Right atrium auricular region (tissue), 2 donors: Measurements from ENCODE around the gene PCYT1A. TPM values are rescaled to one million over a fixed set of nuclear protein-coding genes. Genes with fewer than 3 reads are reported as not detected.
"Not testable (repeated sequence)": the region's sequence is repeated elsewhere in the genome, so short reads cannot be mapped to it uniquely, and the experiment has no call there.

Source experiments
- DNase-seq: peaks from one replicate; pipeline ENCODE4 v3.0.0-alpha.2; 2019; ENCODE audit warnings: low spot score
- H3K27ac ChIP-seq, 2 donors: fragments of 200-600 bp; sonication (generic); 1 replicate in 1 of 2; 2 replicates in 1 of 2; pipeline ENCODE4 v1.5.1; 2016 to 2019
- H3K27me3 ChIP-seq, 2 donors: fragments of 200-600 bp; sonication (generic); one replicate each; pipeline versions ENCODE4 v1.5.1 to v1.6.0; 2017 to 2019
- H3K36me3 ChIP-seq: fragments of 200-600 bp; sonication (generic); one replicate; pipeline ENCODE4 v1.5.1; 2016
- H3K4me1 ChIP-seq, 2 donors: fragments of 200-600 bp; sonication (generic); one replicate each; pipeline versions ENCODE4 v1.5.1 to v1.6.0; 2017 to 2019
- H3K4me3 ChIP-seq, 2 donors: fragments of 200-600 bp; sonication (generic); 1 replicate in 1 of 2; 2 replicates in 1 of 2; pipeline ENCODE4 v1.5.1; 2017 to 2019; ENCODE audit warnings: mild to moderate bottlenecking in 1 of 2, moderate library complexity in 1 of 2
- H3K9me3 ChIP-seq, 2 donors: fragments of 200-600 bp; sonication (generic); one replicate each; pipeline ENCODE4 v1.5.1; 2019
- total RNA-seq, 2 donors: library from RNA; depleted of rRNA; stranded (reverse); fragments of >200 nt; gene quantifications; one replicate each; pipeline ENCODE4 v1.1.0, GENCODE V29; 2016
- TF ChIP-seq, protein P1 (sequence below), 2 donors: fragments of 200-600 bp; sonication (generic); IDR thresholded peaks; one replicate each; pipeline ENCODE4 v1.5.1; 2019; ENCODE audit warnings: antibody characterized with exemption in 2 of 2

Gene PCYT1A
- total RNA-seq, 2 donors from 2014 or later = 89.0 to 135 TPM

- TF ChIP-seq, protein P1, sequence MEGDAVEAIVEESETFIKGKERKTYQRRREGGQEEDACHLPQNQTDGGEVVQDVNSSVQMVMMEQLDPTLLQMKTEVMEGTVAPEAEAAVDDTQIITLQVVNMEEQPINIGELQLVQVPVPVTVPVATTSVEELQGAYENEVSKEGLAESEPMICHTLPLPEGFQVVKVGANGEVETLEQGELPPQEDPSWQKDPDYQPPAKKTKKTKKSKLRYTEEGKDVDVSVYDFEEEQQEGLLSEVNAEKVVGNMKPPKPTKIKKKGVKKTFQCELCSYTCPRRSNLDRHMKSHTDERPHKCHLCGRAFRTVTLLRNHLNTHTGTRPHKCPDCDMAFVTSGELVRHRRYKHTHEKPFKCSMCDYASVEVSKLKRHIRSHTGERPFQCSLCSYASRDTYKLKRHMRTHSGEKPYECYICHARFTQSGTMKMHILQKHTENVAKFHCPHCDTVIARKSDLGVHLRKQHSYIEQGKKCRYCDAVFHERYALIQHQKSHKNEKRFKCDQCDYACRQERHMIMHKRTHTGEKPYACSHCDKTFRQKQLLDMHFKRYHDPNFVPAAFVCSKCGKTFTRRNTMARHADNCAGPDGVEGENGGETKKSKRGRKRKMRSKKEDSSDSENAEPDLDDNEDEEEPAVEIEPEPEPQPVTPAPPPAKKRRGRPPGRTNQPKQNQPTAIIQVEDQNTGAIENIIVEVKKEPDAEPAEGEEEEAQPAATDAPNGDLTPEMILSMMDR (IDR thresholded peaks at IDR 0.05) = no peak
- H3K4me3 ChIP-seq = no peak within 1 kb of the TSS
- H3K27me3 ChIP-seq = no peaks in the 10 kb centered on the region
- H3K9me3 ChIP-seq = no peaks in the 10 kb centered on the region
- no peak within 1 kb of the TSS for H3K27ac ChIP-seq
- H3K4me1 ChIP-seq = no peaks in the 10 kb centered on the region
- no peak for DNase-seq
- H3K36me3 ChIP-seq = no peaks in the 10 kb centered on the region
Measured at GRCh38 chr3:196210673-196211556, 76.6 kb downstream of the PCYT1A start, which contains the start of gene ZDHHC19. TSS of gene ZDHHC19 (minus strand) at chr3:196211400. CDS start at chr3:196211315, 85 bp downstream.

DNA sequence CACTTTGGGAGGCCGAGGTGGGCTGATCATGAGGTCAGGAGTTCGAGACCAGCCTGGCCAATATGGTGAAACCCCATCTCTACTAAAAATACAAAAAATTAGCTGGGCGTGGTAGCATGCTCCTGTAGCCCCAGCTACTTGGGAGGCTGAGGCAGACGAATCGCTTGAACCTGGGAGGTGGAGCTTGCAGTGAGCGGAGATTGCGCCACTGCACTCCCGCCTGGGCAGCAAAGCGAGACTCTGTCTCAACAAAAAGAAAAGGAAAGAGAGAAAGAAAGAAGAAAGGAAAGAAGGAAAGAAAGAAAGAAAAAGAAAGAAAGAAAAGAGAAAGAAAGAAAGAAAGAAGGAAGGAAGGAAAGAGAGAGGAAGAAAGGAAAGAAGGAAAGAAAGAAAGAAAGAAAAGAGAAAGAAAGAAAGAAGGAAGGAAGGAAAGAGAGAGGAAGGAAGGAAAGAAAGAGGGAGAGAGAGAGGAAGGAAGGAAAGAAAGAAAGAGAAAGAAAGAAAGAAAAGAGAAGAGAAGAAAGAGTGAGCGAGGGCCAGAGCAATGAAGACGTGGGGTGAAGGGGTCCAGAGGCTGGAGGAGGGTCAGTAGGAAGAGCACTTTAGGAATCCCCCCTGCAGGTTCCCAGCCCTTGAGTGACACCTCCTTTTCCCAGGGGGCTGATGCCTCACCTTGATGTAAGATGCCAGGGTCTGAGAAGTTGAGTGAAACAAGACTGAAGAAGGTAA is 77.4 kb downstream of the PCYT1A start:
- H3K4me3 ChIP-seq, DNase-seq, H3K4me1 ChIP-seq, H3K27ac ChIP-seq, H3K27me3 ChIP-seq, H3K36me3 ChIP-seq, H3K9me3 ChIP-seq: not testable (repeated sequence)

DNA sequence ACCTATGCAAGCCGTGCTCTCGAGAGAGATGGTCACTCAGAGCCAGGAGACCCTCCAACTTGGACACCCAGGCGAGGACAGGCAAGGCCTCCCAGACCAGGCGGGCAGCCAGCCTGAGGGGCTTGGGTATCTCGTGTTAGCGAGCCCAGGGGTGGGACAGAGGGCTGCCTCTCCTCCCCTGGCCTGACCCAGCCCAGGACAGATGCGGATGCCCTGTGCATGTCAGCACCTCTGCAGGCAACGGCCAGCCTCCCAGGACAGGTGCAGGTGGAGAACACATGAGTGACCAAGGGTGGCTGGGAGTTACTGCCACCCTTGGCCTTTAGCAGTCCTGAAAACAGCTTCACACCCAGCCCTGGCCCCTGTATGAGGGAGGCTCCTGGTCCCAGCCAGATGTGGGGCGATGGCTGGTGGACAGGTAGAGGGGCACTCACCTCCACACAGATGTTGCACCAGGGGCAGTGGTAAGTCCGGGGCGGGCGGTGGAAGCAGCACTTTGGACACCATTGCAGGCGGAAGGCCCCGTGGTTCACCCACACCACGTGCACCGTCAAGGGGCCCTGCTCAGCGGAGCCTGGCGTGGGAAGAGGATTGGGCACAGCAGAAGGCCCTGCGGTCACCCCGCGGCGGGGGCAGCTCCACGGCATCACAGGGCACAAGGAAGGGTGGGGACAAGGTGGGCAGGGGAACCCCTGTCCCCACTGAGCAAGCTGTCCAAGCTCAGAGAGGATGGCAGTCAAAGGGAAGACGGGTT is 78.4 kb downstream of the PCYT1A start:
- no peak for DNase-seq
- no peak overlapping the region for H3K27ac ChIP-seq
- H3K36me3 ChIP-seq = no peaks in the 10 kb centered on the region
- H3K27me3 ChIP-seq = no peaks in the 10 kb centered on the region
- TF ChIP-seq, protein P1 (IDR thresholded peaks at IDR 0.05) = no peak
- peaks cover 0 to 4% of the 10 kb centered on the region in 2 donors for H3K9me3 ChIP-seq
- H3K4me1 ChIP-seq = no peaks in the 10 kb centered on the region
- H3K4me3 ChIP-seq = no peak overlapping the region

- no peaks in the 10 kb centered on the region for H3K27me3 ChIP-seq
- DNase-seq = no peak
- TF ChIP-seq, protein P1 (IDR thresholded peaks at IDR 0.05) = no peak
- no peaks in the 10 kb centered on the region for H3K4me1 ChIP-seq
- no peaks in the 10 kb centered on the region for H3K36me3 ChIP-seq
- H3K4me3 ChIP-seq = peak overlapping the region; percentile 21 to 36
- peaks cover 0 to 4% of the 10 kb centered on the region in 2 donors for H3K9me3 ChIP-seq
- H3K27ac ChIP-seq = no peak overlapping the region
Measured at GRCh38 chr3:196207833-196208607, 79.5 kb downstream of the PCYT1A start.

DNA sequence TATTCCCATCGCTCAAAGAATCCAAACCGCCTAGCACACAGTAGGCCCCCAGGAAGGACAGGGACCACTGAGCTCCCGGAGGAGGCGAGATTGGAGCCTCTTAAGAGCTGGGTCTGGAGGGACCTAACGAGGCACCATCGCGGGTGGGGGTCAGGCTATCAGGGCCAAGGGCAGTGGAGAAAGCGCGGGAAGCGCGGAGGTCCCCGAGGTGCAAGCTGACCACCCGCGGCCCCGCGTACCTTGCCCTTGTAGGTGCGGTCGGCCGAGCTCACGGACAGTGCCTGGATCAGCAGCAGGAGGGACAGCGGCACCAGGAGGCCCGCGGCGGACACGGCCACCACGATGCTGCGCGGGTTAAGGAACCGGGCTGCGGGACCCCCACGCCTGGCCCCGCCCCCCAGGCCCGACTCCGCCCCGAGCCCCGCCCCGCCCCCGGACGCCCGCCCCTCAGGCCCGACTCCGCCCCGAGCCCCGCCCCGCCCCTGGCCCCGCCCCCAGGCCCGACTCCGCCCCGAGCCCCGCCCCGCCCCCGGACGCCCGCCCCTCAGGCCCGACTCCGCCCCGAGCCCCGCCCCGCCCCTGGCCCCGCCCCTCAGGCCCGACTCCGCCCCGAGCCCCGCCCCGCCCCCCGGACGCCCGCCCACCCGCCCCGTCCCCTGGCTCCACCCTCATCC is 80.2 kb downstream of the PCYT1A start:
- Histone ChIP-seq H3K36me3 (no peaks in the 10 kb centered on the region), H3K27me3 (no peaks in the 10 kb centered on the region), H3K4me3 (peak overlapping the region; percentile 6 to 36), H3K4me1 (no peaks in the 10 kb centered on the region), H3K9me3 (peaks cover 0 to 4% of the 10 kb centered on the region in 2 donors), H3K27ac (no peak overlapping the region)
- TF ChIP-seq, protein P1 (IDR thresholded peaks at IDR 0.05) = no peak
- DNase-seq = no peak

DNA sequence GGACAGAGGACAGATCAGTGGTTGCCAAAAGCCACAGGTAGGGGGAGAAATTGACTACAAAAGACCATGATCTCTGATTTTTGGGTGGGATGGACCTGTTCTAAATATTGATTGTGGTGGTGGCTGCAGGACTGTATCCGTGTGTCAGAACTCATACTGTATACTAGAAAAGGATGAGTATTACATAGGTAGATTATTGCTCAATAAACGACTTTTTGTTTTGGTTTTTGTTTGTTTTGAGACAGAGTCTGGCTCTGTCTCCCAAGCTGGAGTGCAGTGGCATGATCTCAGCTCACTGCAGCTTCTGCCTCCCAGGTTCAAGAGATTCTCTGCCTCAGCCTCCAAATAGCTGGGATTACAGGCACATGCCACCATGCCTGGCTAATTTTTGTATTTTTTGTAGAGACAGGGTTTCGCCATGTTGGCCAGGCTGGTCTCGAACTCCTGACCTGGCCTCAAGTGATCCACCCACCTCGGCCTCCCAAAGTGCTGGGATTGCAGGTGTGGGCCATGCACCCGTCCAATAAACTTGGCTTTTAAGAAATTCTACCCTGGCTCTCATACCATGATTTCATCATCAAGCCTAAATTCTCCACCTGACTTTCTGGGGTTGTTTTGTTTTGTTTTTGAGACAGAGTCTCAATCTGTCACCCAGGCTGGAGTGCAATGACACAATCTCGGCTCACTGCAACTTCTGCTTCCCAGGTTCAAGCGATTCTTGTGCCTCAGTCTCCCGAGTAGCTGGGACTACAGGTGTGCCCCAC is 81.9 kb downstream of the PCYT1A start:
- not testable (repeated sequence) for H3K4me1 ChIP-seq, H3K27me3 ChIP-seq, H3K36me3 ChIP-seq, H3K27ac ChIP-seq, H3K9me3 ChIP-seq, DNase-seq, H3K4me3 ChIP-seq
